Gastroesophageal sphincter (tissue), 4 donors: ENCODE data around the gene ADD1. TPM values are rescaled to one million over a fixed set of nuclear protein-coding genes. Genes with fewer than 3 reads are reported as not detected.

Experiments
- ATAC-seq: fragments of 150-250 bp; one replicate; pipeline ENCODE4 v1.9.1; 2016; ENCODE audit warnings: mild to moderate bottlenecking, moderate library complexity
- H3K27ac ChIP-seq, 4 donors: fragments of 200-600 bp; sonication (generic) in 3 of 4; 1 replicate in 3 of 4; 2 replicates in 1 of 4; pipeline ENCODE4 v1.5.1; 2016 to 2019
- H3K27me3 ChIP-seq: fragments of 200-600 bp; sonication (generic); one replicate; pipeline ENCODE4 v1.5.1; 2019
- H3K36me3 ChIP-seq, 2 donors: fragments of 200-600 bp; sonication (generic); one replicate each; pipeline ENCODE4 v1.5.1; 2019; ENCODE audit warnings: control low read depth in 1 of 2
- H3K4me1 ChIP-seq, 3 donors: fragments of 200-600 bp; sonication (generic); 1 replicate in 2 of 3; 2 replicates in 1 of 3; pipeline ENCODE4 v1.5.1; 2016 to 2019; ENCODE audit warnings: control low read depth in 2 of 3
- H3K4me3 ChIP-seq, 2 donors: fragments of 200-600 bp; sonication (generic); one replicate each; pipeline ENCODE4 v1.5.1; 2019; ENCODE audit warnings: mild to moderate bottlenecking in 1 of 2, moderate library complexity in 1 of 2
- H3K9me3 ChIP-seq, 3 donors: fragments of 200-600 bp; sonication (generic); one replicate each; pipeline ENCODE4 v1.5.1; 2017 to 2019; ENCODE audit warnings: control low read depth in 2 of 3
- EP300 ChIP-seq: sonication (generic); formaldehyde crosslinking; IDR thresholded peaks from one replicate; pipeline ENCODE4 v1.6.1; 2017; ENCODE audit warnings: antibody characterized with exemption, mild to moderate bottlenecking
- POLR2A ChIP-seq, 2 donors: fragments of 450-650 bp; IDR thresholded peaks; one replicate each; pipeline ENCODE4 v1.6.1; 2017; ENCODE audit warnings: antibody characterized with exemption in 2 of 2, mild to moderate bottlenecking in 2 of 2, moderate library complexity in 1 of 2
- POLR2AphosphoS5 ChIP-seq: sonication (generic); formaldehyde crosslinking; IDR thresholded peaks from one replicate; pipeline ENCODE4 v1.6.1; 2017; ENCODE audit warnings: antibody characterized with exemption
- WGBS, 2 donors: methylation state at CpG; one replicate each; pipeline ENCODE4 v1.1.5; 2018; ENCODE audit warnings: low coverage in 1 of 2; 5-methylcytosine and 5-hydroxymethylcytosine counted together
- total RNA-seq, 4 donors: library from RNA; depleted of rRNA; stranded (reverse); fragments of >200 nt; gene quantifications; one replicate each; pipeline ENCODE4 v1.1.0, GENCODE V29; 2016
- TF ChIP-seq, protein P1 (sequence below), 4 experiments: fragments of 200-600 bp in 2 of 4; fragments of 450-650 bp in 2 of 4; sonication (generic) in 1 of 4; IDR thresholded peaks; one replicate each; pipeline ENCODE4 v1.5.1; 2017 to 2019; ENCODE audit warnings: antibody characterized with exemption in 4 of 4, mild to moderate bottlenecking in 2 of 4, moderate library complexity in 2 of 4

Gene ADD1
- total RNA-seq, 4 donors from 2014 or later, result 230 to 384 (median 297) TPM

DNA sequence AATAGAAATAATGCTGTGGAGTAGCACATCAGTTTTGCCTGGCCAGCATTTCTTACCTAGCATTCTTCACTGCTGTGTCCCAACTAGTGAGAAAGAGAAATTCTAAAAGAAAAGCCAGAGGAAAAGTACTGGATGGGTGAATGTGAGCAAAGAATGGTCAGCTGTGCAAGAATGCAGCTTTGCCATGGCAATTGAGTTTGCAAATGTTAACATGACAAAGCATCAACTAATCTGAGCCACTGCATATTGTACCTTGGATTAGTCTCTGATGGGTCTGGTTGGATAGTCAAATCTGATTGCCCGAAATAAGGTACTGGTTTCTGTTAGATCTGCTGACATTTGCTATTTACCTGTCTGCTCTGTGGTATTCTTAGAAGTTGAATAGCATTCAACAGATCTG is 38.7 kb downstream of the ADD1 start:
- TF ChIP-seq POLR2AphosphoS5 (no peak), POLR2A (IDR thresholded peaks at IDR 0.05) (no peak)
- TF ChIP-seq, protein P1, sequence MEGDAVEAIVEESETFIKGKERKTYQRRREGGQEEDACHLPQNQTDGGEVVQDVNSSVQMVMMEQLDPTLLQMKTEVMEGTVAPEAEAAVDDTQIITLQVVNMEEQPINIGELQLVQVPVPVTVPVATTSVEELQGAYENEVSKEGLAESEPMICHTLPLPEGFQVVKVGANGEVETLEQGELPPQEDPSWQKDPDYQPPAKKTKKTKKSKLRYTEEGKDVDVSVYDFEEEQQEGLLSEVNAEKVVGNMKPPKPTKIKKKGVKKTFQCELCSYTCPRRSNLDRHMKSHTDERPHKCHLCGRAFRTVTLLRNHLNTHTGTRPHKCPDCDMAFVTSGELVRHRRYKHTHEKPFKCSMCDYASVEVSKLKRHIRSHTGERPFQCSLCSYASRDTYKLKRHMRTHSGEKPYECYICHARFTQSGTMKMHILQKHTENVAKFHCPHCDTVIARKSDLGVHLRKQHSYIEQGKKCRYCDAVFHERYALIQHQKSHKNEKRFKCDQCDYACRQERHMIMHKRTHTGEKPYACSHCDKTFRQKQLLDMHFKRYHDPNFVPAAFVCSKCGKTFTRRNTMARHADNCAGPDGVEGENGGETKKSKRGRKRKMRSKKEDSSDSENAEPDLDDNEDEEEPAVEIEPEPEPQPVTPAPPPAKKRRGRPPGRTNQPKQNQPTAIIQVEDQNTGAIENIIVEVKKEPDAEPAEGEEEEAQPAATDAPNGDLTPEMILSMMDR (IDR thresholded peaks at IDR 0.05), result no peak
- no peak overlapping the region for H3K27ac ChIP-seq
- H3K4me1 ChIP-seq, result peaks cover 0 to 17% (median 0%) of the 10 kb centered on the region in 3 donors
- no peak overlapping the region for H3K4me3 ChIP-seq
- no peaks in the 10 kb centered on the region for H3K9me3 ChIP-seq
- H3K36me3 ChIP-seq, result peaks cover 0 to 79% of the 10 kb centered on the region in 2 donors
- 63 to 93% methylated on average over 1 of the region's 1 CpG for WGBS, 2 donors
- no peak for ATAC-seq
- no peaks in the 10 kb centered on the region for H3K27me3 ChIP-seq

DNA sequence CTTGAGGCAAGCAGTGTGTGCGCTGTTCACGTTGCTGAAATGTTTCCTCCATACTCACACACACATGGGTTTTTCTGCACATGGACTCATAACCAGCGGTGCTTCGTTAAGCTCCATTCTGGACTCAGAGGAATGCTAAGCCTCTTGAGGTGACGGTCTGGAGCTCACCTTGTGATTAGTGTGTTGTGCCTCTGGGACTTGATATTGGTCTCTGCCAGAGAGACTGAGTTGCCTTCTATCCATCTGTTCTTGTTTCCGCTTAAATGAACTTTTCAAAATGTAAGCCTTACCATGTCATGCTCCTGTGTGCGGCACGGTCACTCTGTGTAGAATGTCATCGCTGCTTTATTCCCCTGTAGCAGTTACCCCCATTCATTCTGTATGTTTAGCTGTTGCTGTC is 42.5 kb downstream of the ADD1 start:
- Histone ChIP-seq H3K27ac (no peak overlapping the region), H3K4me1 (peaks cover 0 to 11% (median under 1%) of the 10 kb centered on the region in 3 donors), H3K4me3 (no peak overlapping the region), H3K9me3 (no peaks in the 10 kb centered on the region), H3K27me3 (no peaks in the 10 kb centered on the region), H3K36me3 (peaks cover 0 to 70% of the 10 kb centered on the region in 2 donors)
- WGBS, 2 donors, result 87 to 92% methylated on average over 5 to 9 of the region's 9 CpGs
- TF ChIP-seq POLR2AphosphoS5 (no peak), POLR2A (IDR thresholded peaks at IDR 0.05) (no peak), EP300 (no peak)
- TF ChIP-seq, protein P1 (IDR thresholded peaks at IDR 0.05), result no peak
- no peak for ATAC-seq

DNA sequence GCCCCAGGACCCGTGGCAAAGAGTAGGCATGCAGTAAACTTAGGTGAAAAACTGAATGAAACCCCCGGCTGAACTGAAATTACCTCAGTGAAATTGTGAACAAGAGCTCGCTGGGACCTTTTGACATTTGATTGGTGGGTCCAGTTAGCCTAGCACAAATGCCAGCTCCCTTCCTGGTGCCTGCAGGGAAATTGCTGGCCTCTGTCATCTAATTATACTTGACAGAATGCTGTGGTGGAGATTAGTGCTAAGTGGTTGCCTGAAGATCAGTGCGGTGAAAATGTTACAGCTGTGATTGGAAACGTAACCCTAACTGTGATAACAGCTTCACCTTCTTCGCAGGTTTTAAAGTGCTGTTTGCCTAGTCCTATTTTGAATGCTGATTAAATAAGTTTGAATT is 43.0 kb downstream of the ADD1 start:
- Histone ChIP-seq H3K36me3 (peaks cover 0 to 70% of the 10 kb centered on the region in 2 donors), H3K4me3 (no peak overlapping the region), H3K4me1 (peaks cover 0 to 15% (median 4%) of the 10 kb centered on the region in 3 donors), H3K9me3 (no peaks in the 10 kb centered on the region), H3K27me3 (no peaks in the 10 kb centered on the region), H3K27ac (no peak overlapping the region)
- TF ChIP-seq POLR2A (IDR thresholded peaks at IDR 0.05) (no peak), POLR2AphosphoS5 (no peak), EP300 (no peak)
- TF ChIP-seq, protein P1 (IDR thresholded peaks at IDR 0.05), result no peak
- no peak for ATAC-seq
- WGBS, 2 donors, result 50 to 64% methylated on average over 4 to 5 of the region's 6 CpGs

DNA sequence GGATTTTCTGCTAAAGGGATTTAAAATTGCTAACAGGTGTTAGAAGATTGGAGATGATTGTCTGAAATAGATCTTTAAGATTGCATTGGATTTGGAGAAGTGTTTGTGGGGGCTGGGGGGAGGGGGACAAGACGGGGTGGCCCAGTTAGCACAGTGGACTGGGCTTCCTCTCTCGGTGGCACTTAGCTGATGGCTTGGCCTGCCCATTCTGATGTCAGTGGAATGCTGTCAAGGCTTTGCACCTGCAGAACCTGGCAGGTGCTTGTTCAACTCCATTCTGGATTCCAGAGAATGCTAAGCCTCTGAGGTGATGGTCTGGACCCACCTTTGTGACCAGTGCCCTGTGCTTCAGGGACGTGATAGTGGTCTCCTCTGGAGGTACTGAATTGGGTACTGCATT is 43.7 kb downstream of the ADD1 start:
- Histone ChIP-seq H3K36me3 (peaks cover 0 to 63% of the 10 kb centered on the region in 2 donors), H3K4me1 (peaks cover 0 to 19% (median 4%) of the 10 kb centered on the region in 3 donors), H3K27me3 (no peaks in the 10 kb centered on the region), H3K4me3 (no peak overlapping the region), H3K27ac (no peak overlapping the region), H3K9me3 (no peaks in the 10 kb centered on the region)
- TF ChIP-seq, protein P1 (IDR thresholded peaks at IDR 0.05), result no peak
- TF ChIP-seq EP300, result no peak
- TF ChIP-seq POLR2AphosphoS5, result no peak
- no peak for TF ChIP-seq POLR2A (IDR thresholded peaks at IDR 0.05)
- 75 to 81% methylated on average over 2 to 3 of the region's 3 CpGs for WGBS, 2 donors
- no peak for ATAC-seq

DNA sequence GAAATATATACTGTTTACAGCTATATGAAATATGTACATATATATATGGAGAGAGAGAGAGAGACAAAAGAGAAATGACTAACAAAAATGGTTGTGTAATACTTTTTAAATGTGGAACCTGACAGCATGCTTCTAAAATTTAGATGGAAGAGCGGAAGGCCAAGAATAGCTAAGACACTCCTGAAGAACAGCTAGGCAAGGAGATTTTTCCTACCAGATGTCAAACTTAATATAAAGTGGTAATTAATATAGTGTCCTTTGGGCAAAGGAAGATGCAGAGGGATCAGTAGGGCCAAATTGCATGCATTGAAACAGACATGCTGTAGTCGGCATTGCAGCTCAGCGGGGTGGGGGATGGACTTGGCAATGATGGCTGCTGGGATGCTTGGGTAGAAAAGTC is 45.2 kb downstream of the ADD1 start:
- no peak for ATAC-seq

More for the DNA sequence above, 45.2 kb downstream of the ADD1 start:
- WGBS, 2 donors, result 68 to 88% methylated on average over 3 of the region's 3 CpGs
- Histone ChIP-seq H3K4me1 (peaks cover 0 to 35% (median 4%) of the 10 kb centered on the region in 3 donors), H3K27ac (no peak overlapping the region), H3K36me3 (peaks cover 0 to 48% of the 10 kb centered on the region in 2 donors), H3K9me3 (no peaks in the 10 kb centered on the region), H3K4me3 (no peak overlapping the region), H3K27me3 (no peaks in the 10 kb centered on the region)
- no peak for TF ChIP-seq EP300
- TF ChIP-seq, protein P1 (IDR thresholded peaks at IDR 0.05), result no peak
- no peak for TF ChIP-seq POLR2A (IDR thresholded peaks at IDR 0.05)
- TF ChIP-seq POLR2AphosphoS5, result no peak
